HG02798 (cell line): ENCODE measurements around the gene TRIM9.
"Not testable (repeated sequence)": the region's sequence is repeated elsewhere in the genome, so short reads cannot be mapped to it uniquely, and the experiment has no call there.

Source experiments
- ATAC-seq: cut with Tn5 transposase; IDR thresholded peaks from one replicate; pipeline ENCODE4 v1.9.1; 2021; ENCODE audit warnings: mild to moderate bottlenecking; ENCODE audit not compliant: unreplicated experiment, poor library complexity

The TRIM9 gene

GRCh38 chr14:50941638-50942037, 153.3 kb downstream of the TRIM9 start:
- not testable (repeated sequence) for ATAC-seq

GRCh38 chr14:50941151-50941550, 153.8 kb downstream of the TRIM9 start:
- no peak for ATAC-seq

- no peak for ATAC-seq
Observed at GRCh38 chr14:50937800-50938199, 157.1 kb downstream of the TRIM9 start.

GRCh38 chr14:50937325-50937724, 157.6 kb downstream of the TRIM9 start:
- no peak for ATAC-seq

GRCh38 chr14:50936882-50937281, 158.0 kb downstream of the TRIM9 start:
- ATAC-seq = no peak

- no peak for ATAC-seq
Observed at GRCh38 chr14:50936016-50936340, 158.9 kb downstream of the TRIM9 start.

- no peak for ATAC-seq
Observed at GRCh38 chr14:50935126-50936015, 159.5 kb downstream of the TRIM9 start.

- ATAC-seq = no peak
Observed at GRCh38 chr14:50932592-50933495, 162.1 kb downstream of the TRIM9 start.

- ATAC-seq = no peak
Observed at GRCh38 chr14:50932156-50932555, 162.7 kb downstream of the TRIM9 start.

- ATAC-seq = no peak
Observed at GRCh38 chr14:50931559-50931958, 163.3 kb downstream of the TRIM9 start.

GRCh38 chr14:50929506-50929905, 165.4 kb downstream of the TRIM9 start:
- ATAC-seq = no peak

- no peak for ATAC-seq
Observed at GRCh38 chr14:50928002-50928635, 166.8 kb downstream of the TRIM9 start.

- ATAC-seq = no peak
Observed at GRCh38 chr14:50926851-50927386, 168.0 kb downstream of the TRIM9 start.
